ENCODE measurements around the gene DRGX. TPM values are rescaled to one million over a fixed set of nuclear protein-coding genes. Genes with fewer than 3 reads are reported as not detected.

DRGX gene
- total and polyA plus RNA-seq, 2 donors (not counting 1 experiment from before 2014, with no cell fraction given) = not detected

DNA sequence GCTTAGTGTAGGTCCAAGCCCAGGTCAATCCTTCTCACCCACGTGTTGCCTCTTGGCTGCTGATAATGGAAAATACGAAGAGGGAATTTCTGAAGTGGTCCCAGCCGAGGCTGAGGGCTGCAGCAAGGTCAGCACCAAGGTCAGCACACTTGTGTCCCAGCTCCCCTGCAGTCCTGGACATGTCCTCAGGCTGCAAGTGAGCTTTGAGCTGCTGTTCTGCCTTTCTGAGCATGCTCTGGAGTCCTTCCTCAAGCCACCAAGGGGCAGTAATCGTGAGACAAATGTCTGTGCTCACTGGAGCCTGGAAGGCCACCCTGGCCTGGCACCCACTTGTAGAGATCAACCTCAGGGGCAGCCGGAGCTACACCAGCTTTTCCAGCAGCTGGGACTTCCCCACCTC is 28.3 kb downstream of the DRGX start:
- Mint-ChIP-seq H3K27me3 (peaks cover 10% of the 10 kb centered on the region), H3K27ac (no peak overlapping the region), H3K4me1 (peaks cover 5% of the 10 kb centered on the region), H3K4me3 (no peak overlapping the region), H3K9me3 (ENCODE audit: insufficient read depth) (no peaks in the 10 kb centered on the region)
- TF ChIP-seq, protein P1, sequence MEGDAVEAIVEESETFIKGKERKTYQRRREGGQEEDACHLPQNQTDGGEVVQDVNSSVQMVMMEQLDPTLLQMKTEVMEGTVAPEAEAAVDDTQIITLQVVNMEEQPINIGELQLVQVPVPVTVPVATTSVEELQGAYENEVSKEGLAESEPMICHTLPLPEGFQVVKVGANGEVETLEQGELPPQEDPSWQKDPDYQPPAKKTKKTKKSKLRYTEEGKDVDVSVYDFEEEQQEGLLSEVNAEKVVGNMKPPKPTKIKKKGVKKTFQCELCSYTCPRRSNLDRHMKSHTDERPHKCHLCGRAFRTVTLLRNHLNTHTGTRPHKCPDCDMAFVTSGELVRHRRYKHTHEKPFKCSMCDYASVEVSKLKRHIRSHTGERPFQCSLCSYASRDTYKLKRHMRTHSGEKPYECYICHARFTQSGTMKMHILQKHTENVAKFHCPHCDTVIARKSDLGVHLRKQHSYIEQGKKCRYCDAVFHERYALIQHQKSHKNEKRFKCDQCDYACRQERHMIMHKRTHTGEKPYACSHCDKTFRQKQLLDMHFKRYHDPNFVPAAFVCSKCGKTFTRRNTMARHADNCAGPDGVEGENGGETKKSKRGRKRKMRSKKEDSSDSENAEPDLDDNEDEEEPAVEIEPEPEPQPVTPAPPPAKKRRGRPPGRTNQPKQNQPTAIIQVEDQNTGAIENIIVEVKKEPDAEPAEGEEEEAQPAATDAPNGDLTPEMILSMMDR (IDR thresholded peaks at IDR 0.05) = no peak
- no peak for TF ChIP-seq EZH2 (IDR thresholded peaks at IDR 0.05; ENCODE audit: borderline replicate concordance, insufficient read depth, low read depth, low read length, poor library complexity, severe bottlenecking)
- H3K4me2 ChIP-seq (replicated peaks; ENCODE audit: low read depth, low read length, poor library complexity, severe bottlenecking) = no peak overlapping the region
- CTCF ChIA-PET = no interaction called here
- no peaks in the 10 kb centered on the region for H4K20me1 ChIP-seq (ENCODE audit: control insufficient read depth, insufficient read depth, low read length, poor library complexity, severe bottlenecking)
- H3K27ac ChIP-seq (ENCODE audit: low read length in 2 of 2) = no peak overlapping the region
- no peak overlapping the region for H3K4me3 ChIP-seq (ENCODE audit: control extremely low read depth in 1 of 5, extremely low read depth in 1 of 5, insufficient read depth in 1 of 5, low read depth in 2 of 5, low read length in 4 of 5)
- no peak overlapping the region for H2AFZ ChIP-seq (ENCODE audit: insufficient read depth, low read depth, low read length, poor library complexity, severe bottlenecking)
- H3K9ac ChIP-seq (ENCODE audit: low read length) = no peak overlapping the region
- no peaks in the 10 kb centered on the region for H3K9me3 ChIP-seq (ENCODE audit: control extremely low read depth in 1 of 3, control insufficient read depth in 2 of 3, insufficient read depth in 1 of 3, low read length in 2 of 3)
- no peaks in the 10 kb centered on the region for H3K27me3 ChIP-seq (replicated peaks in 1 of 4; ENCODE audit: control extremely low read depth in 1 of 4, control insufficient read depth in 3 of 4, insufficient read depth in 4 of 4, low read length in 3 of 4)
- DNase-seq (no peak), ATAC-seq (ENCODE audit: low read depth) (no peak)
- H3K79me2 ChIP-seq (ENCODE audit: control insufficient read depth, insufficient read depth, low read length) = no peaks in the 10 kb centered on the region
- WGBS (ENCODE audit: insufficient coverage) = 61% methylated on average over 5 of the region's 5 CpGs
- no peaks in the 10 kb centered on the region for H3K36me3 ChIP-seq (replicated peaks in 1 of 2; ENCODE audit: control extremely low read depth in 1 of 2, control insufficient read depth in 1 of 2, extremely low read depth in 1 of 2, insufficient read depth in 2 of 2, low read length in 1 of 2)
- POLR2A ChIA-PET = no interaction called here
- intact Hi-C loops (cut with micrococcal nuclease) = no loop called here
- peaks cover 0 to 4% of the 10 kb centered on the region in 2 donors for H3K4me1 ChIP-seq (ENCODE audit: control insufficient read depth in 2 of 2, insufficient read depth in 2 of 2, low read length in 2 of 2)

- Histone ChIP-seq H3K27ac (ENCODE audit: low read length in 2 of 2) (no peak overlapping the region), H3K79me2 (ENCODE audit: control insufficient read depth, insufficient read depth, low read length) (no peaks in the 10 kb centered on the region), H3K9ac (ENCODE audit: low read length) (no peak overlapping the region), H3K36me3 (replicated peaks in 1 of 2; ENCODE audit: control extremely low read depth in 1 of 2, control insufficient read depth in 1 of 2, extremely low read depth in 1 of 2, insufficient read depth in 2 of 2, low read length in 1 of 2) (no peaks in the 10 kb centered on the region), H3K9me3 (ENCODE audit: control extremely low read depth in 1 of 3, control insufficient read depth in 2 of 3, insufficient read depth in 1 of 3, low read length in 2 of 3) (no peaks in the 10 kb centered on the region), H3K4me1 (ENCODE audit: control insufficient read depth in 2 of 2, insufficient read depth in 2 of 2, low read length in 2 of 2) (peaks cover 4 to 13% of the 10 kb centered on the region in 2 donors), H3K4me3 (ENCODE audit: control extremely low read depth in 1 of 5, extremely low read depth in 1 of 5, insufficient read depth in 1 of 5, low read depth in 2 of 5, low read length in 4 of 5) (no peak overlapping the region), H3K27me3 (replicated peaks in 1 of 4; ENCODE audit: control extremely low read depth in 1 of 4, control insufficient read depth in 3 of 4, insufficient read depth in 4 of 4, low read length in 3 of 4) (no peaks in the 10 kb centered on the region), H4K20me1 (ENCODE audit: control insufficient read depth, insufficient read depth, low read length, poor library complexity, severe bottlenecking) (no peaks in the 10 kb centered on the region), H2AFZ (ENCODE audit: insufficient read depth, low read depth, low read length, poor library complexity, severe bottlenecking) (no peak overlapping the region), H3K4me2 (replicated peaks; ENCODE audit: low read depth, low read length, poor library complexity, severe bottlenecking) (no peak overlapping the region)
- Mint-ChIP-seq H3K9me3 (ENCODE audit: insufficient read depth) (no peaks in the 10 kb centered on the region), H3K27me3 (peaks cover 10% of the 10 kb centered on the region), H3K4me1 (peaks cover 12% of the 10 kb centered on the region), H3K4me3 (no peak overlapping the region), H3K27ac (no peak overlapping the region)
- POLR2A ChIA-PET = no interaction called here
- DNase-seq (no peak), ATAC-seq (ENCODE audit: low read depth) (no peak)
- CTCF ChIA-PET = no interaction called here
- WGBS (ENCODE audit: insufficient coverage) = 83% methylated on average over 2 of the region's 4 CpGs
- intact Hi-C loops (cut with micrococcal nuclease) = no loop called here
- TF ChIP-seq EZH2 (IDR thresholded peaks at IDR 0.05; ENCODE audit: borderline replicate concordance, insufficient read depth, low read depth, low read length, poor library complexity, severe bottlenecking) = no peak
- TF ChIP-seq, protein P1 (IDR thresholded peaks at IDR 0.05) = no peak
Observed at GRCh38 chr10:49366460-49366859, 29.4 kb downstream of the DRGX start.

Data from B cell (primary cell).